ENCODE data around the gene ESYT2. TPM values are rescaled to one million over a fixed set of nuclear protein-coding genes. Genes with fewer than 3 reads are reported as not detected.
A peak's percentile ranks its signal among the peaks of the same experiment; 100 is the strongest.

Gene ESYT2
- total and polyA plus RNA-seq, 7 experiments from 2014 or later, result 46.3 to 129 (median 112) TPM

GRCh38 chr7:158824028-158824427 lies 5.3 kb downstream of the ESYT2 start:
- no peaks in the 10 kb centered on the region for H3K9me3 ChIP-seq (ENCODE audit: control insufficient read depth in 2 of 3, low read length in 3 of 3)
- H3K27ac Mint-ChIP-seq, result peak overlapping the region; percentile 78 to 99 (median 91)
- peak overlapping the region; percentile 58 for H3K27ac ChIP-seq (ENCODE audit: low read depth, low read length)
- peak overlapping the region; percentile 45 to 97 (median 72) for H3K4me3 Mint-ChIP-seq
- peaks cover 48 to 88% (median 65%) of the 10 kb centered on the region in 7 donors for H3K4me1 Mint-ChIP-seq
- peak; percentile 81 for ATAC-seq
- H3K36me3 ChIP-seq (ENCODE audit: control insufficient read depth in 2 of 3, insufficient read depth in 3 of 3, low read length in 3 of 3), result peaks cover 0 to 10% (median 0%) of the 10 kb centered on the region in 3 experiments
- peaks cover 0 to 3% (median 0%) of the 10 kb centered on the region in 11 donors for H3K9me3 Mint-ChIP-seq
- H3K36me3 Mint-ChIP-seq, result peaks cover 0 to 15% (median 3%) of the 10 kb centered on the region in 5 donors
- peak in 7 of 9 donors; percentile 60 to 83 (median 75) for DNase-seq
- peaks cover 50 to 59% of the 10 kb centered on the region in 2 donors for H3K4me1 ChIP-seq (ENCODE audit: control insufficient read depth in 2 of 2, insufficient read depth in 2 of 2, low read length in 2 of 2)
- intact Hi-C loops (cut with micrococcal nuclease), result loop anchor here in 1 of 2 donors (1.0 kb wide), 1 partner anchor 12 kb away; no protein-coding TSS in a partner anchor
- H3K27me3 Mint-ChIP-seq, result no peaks in the 10 kb centered on the region
- H3K27me3 ChIP-seq (ENCODE audit: control insufficient read depth in 2 of 2, insufficient read depth in 2 of 2, low read length in 2 of 2), result no peaks in the 10 kb centered on the region
- no peak overlapping the region for H3K4me3 ChIP-seq (ENCODE audit: low read length)
- ChIA-PET POLR2A (interaction anchor here (1.0 to 5.1 kb wide), 10 partner anchors 9 to 60 kb away, joined by 3 to 62 read pairs (median 4); no protein-coding TSS in a partner anchor), CTCF (interaction anchor here (1.1 to 3.1 kb wide), 4 partner anchors 9 to 152 kb away, joined by 3 to 26 read pairs (median 3); no protein-coding TSS in a partner anchor)

- H3K36me3 ChIP-seq (ENCODE audit: control insufficient read depth in 2 of 3, insufficient read depth in 3 of 3, low read length in 3 of 3), result no peaks in the 10 kb centered on the region
- Mint-ChIP-seq H3K27me3 (no peaks in the 10 kb centered on the region), H3K36me3 (peaks cover 0 to 7% (median 0%) of the 10 kb centered on the region in 5 donors), H3K27ac (peak overlapping the region; percentile 87 to 98 (median 94)), H3K9me3 (peaks cover 0 to 6% (median 0%) of the 10 kb centered on the region in 11 donors), H3K4me1 (peaks cover 59 to 97% (median 78%) of the 10 kb centered on the region in 7 donors), H3K4me3 (peak overlapping the region; percentile 66 to 86 (median 82))
- H3K27me3 ChIP-seq (ENCODE audit: control insufficient read depth in 2 of 2, insufficient read depth in 2 of 2, low read length in 2 of 2), result no peaks in the 10 kb centered on the region
- H3K27ac ChIP-seq (ENCODE audit: low read depth, low read length), result peak overlapping the region; percentile 94
- ATAC-seq (peak; percentile 12), DNase-seq (peak in 2 of 9 donors; percentile 22 to 45)
- ChIA-PET POLR2A (interaction anchor here (0.6 to 5.1 kb wide), 4 partner anchors 10 to 20 kb away, joined by 3 to 62 read pairs (median 4); no protein-coding TSS in a partner anchor), CTCF (interaction anchor here (1.6 kb wide), 1 partner anchor 38 kb away, joined by 5 read pairs; no protein-coding TSS in a partner anchor)
- intact Hi-C loops (cut with micrococcal nuclease), result loop anchor here in 1 of 2 donors (1.0 kb wide), 1 partner anchor 12 kb away; no protein-coding TSS in a partner anchor
- peaks cover 74 to 76% of the 10 kb centered on the region in 2 donors for H3K4me1 ChIP-seq (ENCODE audit: control insufficient read depth in 2 of 2, insufficient read depth in 2 of 2, low read length in 2 of 2)
- no peaks in the 10 kb centered on the region for H3K9me3 ChIP-seq (ENCODE audit: control insufficient read depth in 2 of 3, low read length in 3 of 3)
- H3K4me3 ChIP-seq (ENCODE audit: low read length), result peak overlapping the region; percentile 36
These were observed 7.9 kb downstream of the ESYT2 start for GRCh38 chr7:158821171-158822031.

- H3K27me3 ChIP-seq (ENCODE audit: control insufficient read depth in 2 of 2, insufficient read depth in 2 of 2, low read length in 2 of 2), result no peaks in the 10 kb centered on the region
- intact Hi-C loops (cut with micrococcal nuclease), result loop anchor here in 1 of 2 donors (1.0 kb wide), 1 partner anchor 11 kb away; no protein-coding TSS in a partner anchor
- H3K27ac ChIP-seq (ENCODE audit: low read depth, low read length), result peak overlapping the region; percentile 94
- Mint-ChIP-seq H3K4me3 (peak overlapping the region in 9 of 10 donors; percentile 66 to 93 (median 84)), H3K27me3 (no peaks in the 10 kb centered on the region), H3K9me3 (peaks cover 0 to 6% (median 0%) of the 10 kb centered on the region in 11 donors), H3K36me3 (peaks cover 0 to 11% (median 0%) of the 10 kb centered on the region in 5 donors), H3K27ac (peak overlapping the region; percentile 87 to 99 (median 94)), H3K4me1 (peaks cover 65 to 97% (median 83%) of the 10 kb centered on the region in 7 donors)
- ATAC-seq, result no peak
- DNase-seq, result no peak
- H3K4me3 ChIP-seq (ENCODE audit: low read length), result no peak overlapping the region
- POLR2A ChIA-PET, result interaction anchor here (0.6 to 5.1 kb wide), 4 partner anchors 9 to 24 kb away, joined by 3 to 62 read pairs (median 9); no protein-coding TSS in a partner anchor
- CTCF ChIA-PET, result no interaction called here
- no peaks in the 10 kb centered on the region for H3K36me3 ChIP-seq (ENCODE audit: control insufficient read depth in 2 of 3, insufficient read depth in 3 of 3, low read length in 3 of 3)
- no peaks in the 10 kb centered on the region for H3K9me3 ChIP-seq (ENCODE audit: control insufficient read depth in 2 of 3, low read length in 3 of 3)
- H3K4me1 ChIP-seq (ENCODE audit: control insufficient read depth in 2 of 2, insufficient read depth in 2 of 2, low read length in 2 of 2), result peaks cover 80 to 82% of the 10 kb centered on the region in 2 donors
These were observed 8.7 kb downstream of the ESYT2 start for GRCh38 chr7:158820656-158821055.

DNA sequence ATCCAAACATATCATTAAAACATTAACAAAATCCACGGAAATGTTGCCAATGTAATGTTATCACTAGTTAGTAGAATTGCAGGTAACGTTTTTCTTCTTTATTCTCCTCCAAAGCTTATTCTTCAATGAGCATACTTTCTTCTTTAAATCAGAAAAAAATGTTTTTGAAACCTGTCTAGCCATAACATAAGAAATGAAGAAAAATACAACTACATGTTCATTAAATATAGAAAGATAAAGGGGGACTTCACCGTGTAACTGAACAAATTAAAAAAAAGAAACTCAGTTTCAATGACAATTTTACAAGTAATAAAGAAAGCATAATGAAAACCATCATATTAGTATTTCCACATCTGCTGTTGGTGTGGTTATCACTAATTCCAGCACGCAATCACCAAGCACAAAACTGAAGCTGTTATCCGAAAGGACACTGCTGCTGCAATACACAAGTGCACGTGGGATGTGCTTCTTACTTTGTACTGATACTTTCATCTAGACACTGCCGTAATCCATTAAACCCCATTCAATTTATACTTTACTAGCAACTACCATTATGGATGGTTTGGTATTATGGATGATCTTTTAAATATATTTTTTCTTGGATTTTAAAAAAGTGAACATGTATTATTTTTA lies 9.6 kb downstream of the ESYT2 start:
- Mint-ChIP-seq H3K4me1 (peaks cover 72 to 97% (median 85%) of the 10 kb centered on the region in 7 donors), H3K27me3 (no peaks in the 10 kb centered on the region), H3K27ac (peak overlapping the region; percentile 96 to 99 (median 98)), H3K9me3 (peaks cover 0 to 6% (median 0%) of the 10 kb centered on the region in 11 donors), H3K4me3 (peak overlapping the region; percentile 42 to 93 (median 86)), H3K36me3 (peaks cover 0 to 11% (median 0%) of the 10 kb centered on the region in 5 donors)
- ATAC-seq, result no peak
- Histone ChIP-seq H3K4me1 (ENCODE audit: control insufficient read depth in 2 of 2, insufficient read depth in 2 of 2, low read length in 2 of 2) (peaks cover 82 to 87% of the 10 kb centered on the region in 2 donors), H3K9me3 (ENCODE audit: control insufficient read depth in 2 of 3, low read length in 3 of 3) (no peaks in the 10 kb centered on the region), H3K4me3 (ENCODE audit: low read length) (no peak overlapping the region), H3K27me3 (ENCODE audit: control insufficient read depth in 2 of 2, insufficient read depth in 2 of 2, low read length in 2 of 2) (no peaks in the 10 kb centered on the region), H3K27ac (ENCODE audit: low read depth, low read length) (peak overlapping the region; percentile 94), H3K36me3 (ENCODE audit: control insufficient read depth in 2 of 3, insufficient read depth in 3 of 3, low read length in 3 of 3) (no peaks in the 10 kb centered on the region)
- ChIA-PET POLR2A (interaction anchor here (0.6 to 2.6 kb wide), 8 partner anchors 7 to 46 kb away, joined by 3 to 18 read pairs (median 4); partner anchors contain the start of gene ESYT2), CTCF (interaction anchor here (0.7 to 1.1 kb wide), 4 partner anchors 19 to 37 kb away, joined by 3 to 4 read pairs (median 3); no protein-coding TSS in a partner anchor)
- DNase-seq, result no peak
- intact Hi-C loops (cut with micrococcal nuclease), result loop anchor here in 1 of 2 donors (2.0 kb wide), 1 partner anchor 41 kb away; no protein-coding TSS in a partner anchor

GRCh38 chr7:158818325-158819213 lies 10.7 kb downstream of the ESYT2 start:
- Histone ChIP-seq H3K4me1 (ENCODE audit: control insufficient read depth in 2 of 2, insufficient read depth in 2 of 2, low read length in 2 of 2) (peaks cover 73 to 87% of the 10 kb centered on the region in 2 donors), H3K27ac (ENCODE audit: low read depth, low read length) (peak overlapping the region; percentile 94), H3K27me3 (ENCODE audit: control insufficient read depth in 2 of 2, insufficient read depth in 2 of 2, low read length in 2 of 2) (no peaks in the 10 kb centered on the region), H3K4me3 (ENCODE audit: low read length) (peak overlapping the region; percentile 59), H3K36me3 (ENCODE audit: control insufficient read depth in 2 of 3, insufficient read depth in 3 of 3, low read length in 3 of 3) (no peaks in the 10 kb centered on the region), H3K9me3 (ENCODE audit: control insufficient read depth in 2 of 3, low read length in 3 of 3) (no peaks in the 10 kb centered on the region)
- CTCF ChIA-PET, result interaction anchor here (0.9 to 1.1 kb wide), 3 partner anchors 20 to 36 kb away, joined by 3 to 4 read pairs (median 3); no protein-coding TSS in a partner anchor
- POLR2A ChIA-PET, result interaction anchor here (0.6 to 2.6 kb wide), 4 partner anchors 9 to 70 kb away, joined by 4 to 18 read pairs (median 10); partner anchors contain the start of gene ESYT2
- Mint-ChIP-seq H3K4me1 (peaks cover 75 to 97% (median 85%) of the 10 kb centered on the region in 7 donors), H3K4me3 (peak overlapping the region; percentile 82 to 94 (median 87)), H3K27ac (peak overlapping the region; percentile 96 to 99 (median 98)), H3K9me3 (peaks cover 0 to 6% (median 0%) of the 10 kb centered on the region in 11 donors), H3K36me3 (peaks cover 0 to 13% (median 4%) of the 10 kb centered on the region in 5 donors), H3K27me3 (no peaks in the 10 kb centered on the region)
- DNase-seq (peak; percentile 59 to 90 (median 83)), ATAC-seq (peak; percentile 85)
- intact Hi-C loops (cut with micrococcal nuclease), result loop anchor here (1.0 to 2.0 kb wide), 5 partner anchors 8 to 46 kb away; partner anchors contain the start of genes ESYT2 (in 2 of the 2) and DYNC2I1 (in 1 of the 2)
